GM12878 (cell line): ENCODE measurements around the gene PIGL. TPM values are rescaled to one million over a fixed set of nuclear protein-coding genes. Genes with fewer than 3 reads are reported as not detected.

Source experiments
- ATAC-seq: fragments of 200-7000 bp; cut with Tn5 transposase; 3 replicates; pipeline ENCODE4 v1.9.1; 2020; ENCODE audit warnings: mild to moderate bottlenecking, moderate library complexity
- BruUV-seq: library from RNA; stranded (reverse); fragments of 400-500 nt; replicated peaks from 2 replicates; lab custom pipeline; 2021; lab: Mats Ljungman, UMichigan
- CTCF ChIA-PET: fragments of 300-600 bp; sonication (Branson Sonifier 250); formaldehyde crosslinking; extraction: SDS; loops from one replicate; lab custom pipeline; 2021; ENCODE audit warnings: inconsistent platforms; lab: Yijun Ruan, JAX
- POLR2A ChIA-PET: fragments of 350-600 bp; formaldehyde crosslinking; extraction: SDS; loops from one replicate; lab custom pipeline; 2021; ENCODE audit warnings: inconsistent platforms; lab: Charles Lee
- RAD21 ChIA-PET: fragments of 300-600 bp; sonication (Branson Sonifier 250); formaldehyde crosslinking; loops from one replicate; lab custom pipeline; 2023; ENCODE audit warnings: antibody characterized with exemption; ENCODE audit not compliant: unreplicated experiment; lab: Charles Lee
- SMC1A ChIA-PET: fragments of 300-600 bp; sonication (Branson Sonifier 250); formaldehyde crosslinking; loops from one replicate; lab custom pipeline; 2023; ENCODE audit not compliant: unreplicated experiment, uncharacterized antibody; lab: Charles Lee
- DNase-seq: peaks from one replicate; pipeline ENCODE4 v3.0.0-alpha.2; 2011; ENCODE audit warnings: low read depth, low spot score
- FAIRE-seq: peaks from 3 replicates; lab custom pipeline; 2011; peaks lifted over from hg19 to GRCh38; lab: Jason Lieb, UNC
- H2AFZ ChIP-seq: 2 replicates; pipeline ENCODE4 v1.6.0; 2011; ENCODE audit warnings: low read depth, low read length, control low read depth; ENCODE audit not compliant: control insufficient read depth
- H3K27ac ChIP-seq: 2 replicates; pipeline ENCODE4 v1.5.1; 2011; ENCODE audit warnings: control low read depth; ENCODE audit not compliant: control insufficient read depth, insufficient read depth
- H3K27me3 ChIP-seq, 2 experiments: replicated peaks in 1 of 2; 2 replicates each; pipeline versions ENCODE4 v1.6.0 to v1.6.1; 2011; ENCODE audit warnings: low read length in 1 of 2; ENCODE audit not compliant: control insufficient read depth in 2 of 2, insufficient read depth in 2 of 2
- H3K36me3 ChIP-seq, 2 experiments: 2 replicates each; pipeline ENCODE4 v1.5.1; 2011; ENCODE audit warnings: low read length in 1 of 2; ENCODE audit not compliant: control insufficient read depth in 2 of 2, insufficient read depth in 2 of 2
- H3K4me1 ChIP-seq: 2 replicates; pipeline ENCODE4 v1.6.1; 2011; ENCODE audit warnings: mild to moderate bottlenecking, low read length, moderate library complexity, mixed read lengths; ENCODE audit not compliant: control insufficient read depth, insufficient read depth
- H3K4me2 ChIP-seq: 2 replicates; pipeline ENCODE4 v1.6.0; 2011; ENCODE audit warnings: control low read depth; ENCODE audit not compliant: control insufficient read depth, insufficient read depth
- H3K4me3 ChIP-seq: fragments of 200-600 bp; sonication (generic); 2 replicates; pipeline ENCODE4 v1.5.1; 2016
- H3K79me2 ChIP-seq: 2 replicates; pipeline ENCODE4 v1.6.0; 2011; ENCODE audit warnings: low read length; ENCODE audit not compliant: control insufficient read depth, insufficient read depth
- H3K9ac ChIP-seq: 2 replicates; pipeline ENCODE4 v1.8.0; 2011; ENCODE audit warnings: low read length, control low read depth, mixed read lengths; ENCODE audit not compliant: control insufficient read depth, insufficient read depth
- H3K9me3 ChIP-seq: replicated peaks from 3 replicates; pipeline ENCODE4 v1.5.1; 2011; ENCODE audit warnings: mild to moderate bottlenecking, low read length; ENCODE audit not compliant: control insufficient read depth, insufficient read depth
- H4K20me1 ChIP-seq: 2 replicates; pipeline ENCODE4 v1.6.0; 2011; ENCODE audit not compliant: control insufficient read depth, insufficient read depth
- CBFB ChIP-seq: IDR thresholded peaks from 2 replicates; pipeline ENCODE4 v1.6.1; 2016; ENCODE audit warnings: antibody characterized with exemption, low read depth
- CHD4 ChIP-seq: fragments of 200-600 bp; sonication (generic); IDR thresholded peaks from 2 replicates; pipeline ENCODE4 v1.6.1; 2016; ENCODE audit warnings: mild to moderate bottlenecking
- FOXM1 ChIP-seq: IDR thresholded peaks from 2 replicates; pipeline ENCODE4 v1.6.1; 2012; ENCODE audit warnings: low read depth, mild to moderate bottlenecking, inconsistent platforms, low read length, moderate library complexity
- MEF2B ChIP-seq: fragments of 450-650 bp; IDR thresholded peaks from 2 replicates; pipeline ENCODE4 v1.6.1; 2018; ENCODE audit warnings: mild to moderate bottlenecking, moderate library complexity; ENCODE audit not compliant: partially characterized antibody, poor library complexity, severe bottlenecking
- MLLT1 ChIP-seq: fragments of 450-650 bp; IDR thresholded peaks from 2 replicates; pipeline ENCODE4 v1.6.1; 2016; ENCODE audit warnings: mild to moderate bottlenecking
- MTA2 ChIP-seq: fragments of 450-650 bp; IDR thresholded peaks from 2 replicates; pipeline ENCODE4 v1.6.1; 2016; ENCODE audit warnings: low read depth, mild to moderate bottlenecking, moderate library complexity
- NBN ChIP-seq: fragments of 450-650 bp; IDR thresholded peaks from 2 replicates; pipeline ENCODE4 v1.6.1; 2016
- NR2C2 ChIP-seq: IDR thresholded peaks from 2 replicates; pipeline ENCODE4 v1.6.1; 2011; ENCODE audit warnings: borderline replicate concordance, low read depth; ENCODE audit not compliant: control insufficient read depth, insufficient read length
- POLR2A ChIP-seq: IDR thresholded peaks from 2 replicates; pipeline ENCODE4 v1.6.1; 2011; ENCODE audit warnings: low read depth, mild to moderate bottlenecking, low read length
- RBBP5 ChIP-seq: fragments of 200-600 bp; sonication (generic); conservative IDR thresholded peaks from 2 replicates; pipeline ENCODE4 v1.6.1; 2016
- SMC3 ChIP-seq: IDR thresholded peaks from 2 replicates; pipeline ENCODE4 v1.6.1; 2011; ENCODE audit warnings: low read length, improper control_type of control experiment, borderline replicate concordance
- SPI1 ChIP-seq: IDR thresholded peaks from 2 replicates; pipeline ENCODE4 v1.6.1; 2011; ENCODE audit warnings: low read depth, mild to moderate bottlenecking, low read length, moderate library complexity, borderline replicate concordance; ENCODE audit not compliant: insufficient read depth
- WRNIP1 ChIP-seq: IDR thresholded peaks from 2 replicates; pipeline ENCODE4 v1.6.1; 2011; ENCODE audit warnings: low read depth, low read length, improper control_type of control experiment, borderline replicate concordance
- ZNF622 ChIP-seq: fragments of 450-650 bp; IDR thresholded peaks from 2 replicates; pipeline ENCODE4 v1.6.1; 2017; ENCODE audit warnings: mild to moderate bottlenecking, inconsistent platforms
- ZSCAN29 ChIP-seq: fragments of 450-650 bp; IDR thresholded peaks from 2 replicates; pipeline ENCODE4 v1.6.1; 2017; ENCODE audit warnings: mild to moderate bottlenecking, moderate library complexity
- WGBS: methylation state at CpG from one replicate; pipeline ENCODE4 v1.1.6; 2016; ENCODE audit warnings: low lambda C conversion rate; ENCODE audit not compliant: insufficient replicate concordance, insufficient coverage; ENCODE audit errors: missing lambda C conversion rate; 5-methylcytosine and 5-hydroxymethylcytosine counted together
- in situ Hi-C: fragments of 300-500 bp; cut with MboI; formaldehyde crosslinking; loops from 9 replicates; pipeline ENCODE4 v1.14.3; 2018; ENCODE audit warnings: mixed read lengths
- intact Hi-C: fragments of 100-400 bp; cut with micrococcal nuclease; formaldehyde crosslinking; loops from one replicate; pipeline ENCODE4 v1.14.2; 2022; ENCODE audit not compliant: unreplicated experiment
- polyA plus RNA-seq, 11 experiments: library from polyadenylated mRNA; depleted of rRNA in 4 of 11; unstranded in 6 of 11; stranded (reverse) in 5 of 11; fragments of >200 nt; fragmentation: Nextera tagmentation in 4 of 11; fragmentation: Illumina TruSeq in 1 of 11; extraction: Ambion mirVana in 4 of 11; extraction: Trizol in 1 of 11; gene quantifications; 1 replicate in 1 of 11; 2 replicates in 10 of 11; pipeline versions ENCODE4 v1.2.1 to v1.2.3, GENCODE V29; 2011 to 2016; ENCODE audit warnings: inconsistent platforms in 2 of 11, missing spikeins in 2 of 11, low read depth in 1 of 11
- total RNA-seq, 4 experiments: library from RNA; depleted of rRNA in 3 of 4; stranded (reverse); fragments of >200 nt in 3 of 4; fragmentation: Illumina TruSeq in 1 of 4; extraction: Trizol in 1 of 4; gene quantifications; 2 replicates each; pipeline versions ENCODE4 v1.2.1 to v1.2.3, GENCODE V29; 2013 to 2021
- TF ChIP-seq, protein P1 (sequence below): fragments of 450-650 bp; IDR thresholded peaks from 2 replicates; pipeline ENCODE4 v1.6.1; 2017; ENCODE audit warnings: mild to moderate bottlenecking, moderate library complexity

The PIGL gene
- total and polyA plus RNA-seq, 10 of the 15 experiments (the other 5 are each of a cell fraction or from before 2014, with no cell fraction given) = 25.9 to 52.5 (median 30.2) TPM

DNA sequence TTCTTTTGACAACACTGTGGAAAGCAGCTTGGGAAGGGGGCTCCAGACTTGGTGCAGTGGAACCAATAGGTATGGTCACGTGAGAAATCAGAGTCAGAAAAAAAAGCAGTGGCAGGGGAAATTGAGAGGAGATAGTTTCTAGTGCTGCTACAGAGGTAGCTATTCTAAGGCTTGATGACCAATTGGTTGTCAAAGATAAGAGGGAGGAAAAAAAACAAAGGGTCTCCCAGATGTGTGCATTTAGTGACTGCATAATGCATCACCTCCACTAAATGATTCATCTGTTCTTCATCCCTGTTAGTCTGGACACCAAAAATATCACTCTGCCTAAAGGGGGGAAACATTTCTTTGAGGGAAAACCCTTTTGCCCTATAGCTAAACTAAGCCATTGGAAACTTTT, 56.5 kb downstream of the PIGL start:
- H3K4me3 ChIP-seq = no peak overlapping the region
- in situ Hi-C loops (no loop called here), intact Hi-C loops (no loop called here)
- no peak overlapping the region for H3K27ac ChIP-seq
- DNase-seq (no peak), FAIRE-seq (no peak), ATAC-seq (no peak)
- H3K9me3 ChIP-seq = no peaks in the 10 kb centered on the region
- no peak overlapping the region for H2AFZ ChIP-seq
- CTCF ChIA-PET = interaction anchor here (1.6 to 1.9 kb wide), 2 partner anchors 10 to 12 kb away, joined by 5 to 7 read pairs; no protein-coding TSS in a partner anchor
- SMC1A ChIA-PET = interaction anchor here (1.2 to 2.6 kb wide), 2 partner anchors 9 to 12 kb away, joined by 3 to 18 read pairs; no protein-coding TSS in a partner anchor
- no peaks in the 10 kb centered on the region for H3K27me3 ChIP-seq
- H3K36me3 ChIP-seq = no peaks in the 10 kb centered on the region
- no peaks in the 10 kb centered on the region for H3K79me2 ChIP-seq
- RAD21 ChIA-PET = interaction anchor here (0.7 to 1.0 kb wide), 2 partner anchors 10 to 79 kb away, joined by 3 read pairs; no protein-coding TSS in a partner anchor
- H3K9ac ChIP-seq = no peak overlapping the region
- H3K4me2 ChIP-seq = no peak overlapping the region
- POLR2A ChIA-PET = no interaction called here
- WGBS = 82% methylated on average over 1 of the region's 1 CpG
- peaks cover 6% of the 10 kb centered on the region; the same call in 1 of the 2 replicates for H3K4me1 ChIP-seq
- TF ChIP-seq CHD4 (no peak), FOXM1 (no peak), CBFB (no peak), NR2C2 (no peak), SMC3 (no peak), WRNIP1 (no peak), RBBP5 (no peak), SPI1 (no peak), MTA2 (no peak), MLLT1 (no peak), ZNF622 (no peak), MEF2B (no peak), POLR2A (no peak), ZSCAN29 (no peak), NBN (no peak)
- TF ChIP-seq, protein P1, sequence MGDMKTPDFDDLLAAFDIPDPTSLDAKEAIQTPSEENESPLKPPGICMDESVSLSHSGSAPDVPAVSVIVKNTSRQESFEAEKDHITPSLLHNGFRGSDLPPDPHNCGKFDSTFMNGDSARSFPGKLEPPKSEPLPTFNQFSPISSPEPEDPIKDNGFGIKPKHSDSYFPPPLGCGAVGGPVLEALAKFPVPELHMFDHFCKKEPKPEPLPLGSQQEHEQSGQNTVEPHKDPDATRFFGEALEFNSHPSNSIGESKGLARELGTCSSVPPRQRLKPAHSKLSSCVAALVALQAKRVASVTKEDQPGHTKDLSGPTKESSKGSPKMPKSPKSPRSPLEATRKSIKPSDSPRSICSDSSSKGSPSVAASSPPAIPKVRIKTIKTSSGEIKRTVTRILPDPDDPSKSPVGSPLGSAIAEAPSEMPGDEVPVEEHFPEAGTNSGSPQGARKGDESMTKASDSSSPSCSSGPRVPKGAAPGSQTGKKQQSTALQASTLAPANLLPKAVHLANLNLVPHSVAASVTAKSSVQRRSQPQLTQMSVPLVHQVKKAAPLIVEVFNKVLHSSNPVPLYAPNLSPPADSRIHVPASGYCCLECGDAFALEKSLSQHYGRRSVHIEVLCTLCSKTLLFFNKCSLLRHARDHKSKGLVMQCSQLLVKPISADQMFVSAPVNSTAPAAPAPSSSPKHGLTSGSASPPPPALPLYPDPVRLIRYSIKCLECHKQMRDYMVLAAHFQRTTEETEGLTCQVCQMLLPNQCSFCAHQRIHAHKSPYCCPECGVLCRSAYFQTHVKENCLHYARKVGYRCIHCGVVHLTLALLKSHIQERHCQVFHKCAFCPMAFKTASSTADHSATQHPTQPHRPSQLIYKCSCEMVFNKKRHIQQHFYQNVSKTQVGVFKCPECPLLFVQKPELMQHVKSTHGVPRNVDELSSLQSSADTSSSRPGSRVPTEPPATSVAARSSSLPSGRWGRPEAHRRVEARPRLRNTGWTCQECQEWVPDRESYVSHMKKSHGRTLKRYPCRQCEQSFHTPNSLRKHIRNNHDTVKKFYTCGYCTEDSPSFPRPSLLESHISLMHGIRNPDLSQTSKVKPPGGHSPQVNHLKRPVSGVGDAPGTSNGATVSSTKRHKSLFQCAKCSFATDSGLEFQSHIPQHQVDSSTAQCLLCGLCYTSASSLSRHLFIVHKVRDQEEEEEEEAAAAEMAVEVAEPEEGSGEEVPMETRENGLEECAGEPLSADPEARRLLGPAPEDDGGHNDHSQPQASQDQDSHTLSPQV = no peak
- BruUV-seq = no TSS peak
- no peaks in the 10 kb centered on the region for H4K20me1 ChIP-seq
